ENCODE measurements around the gene SLC44A4.

- TF ChIP-seq POLR2AphosphoS5 (IDR thresholded peaks at IDR 0.05; ENCODE audit: borderline replicate concordance, low read depth, low read length): no peak
- no peak for TF ChIP-seq EZH2 (IDR thresholded peaks at IDR 0.05)
- no peak for TF ChIP-seq FOXP2 (optimal IDR thresholded peaks at IDR 0.05; ENCODE audit: control extremely low read depth, extremely low read length, insufficient read depth)
Observed at GRCh38 chr6:31831350-31832215, 47.2 kb downstream of the SLC44A4 start.
